Astrocyte (in vitro differentiated cells and primary cell): ENCODE data around the gene FAM83F. TPM values are rescaled to one million over a fixed set of nuclear protein-coding genes. Genes with fewer than 3 reads are reported as not detected.

ENCODE experiments used
- DNase-seq: peaks from one replicate; pipeline ENCODE4 v3.0.0-alpha.2; 2010; ENCODE audit warnings: low read depth
- FAIRE-seq: peaks from 2 replicates; lab custom pipeline; 2011; peaks lifted over from hg19 to GRCh38; lab: Jason Lieb, UNC
- H2AFZ ChIP-seq: 2 replicates; pipeline ENCODE4 v1.6.0; 2012; ENCODE audit warnings: low read depth, low read length, inconsistent platforms
- H3K27ac ChIP-seq: 2 replicates; pipeline ENCODE4 v1.5.1; 2011; ENCODE audit warnings: low read depth, low read length, inconsistent platforms
- H3K27me3 ChIP-seq: 2 replicates; pipeline ENCODE4 v1.6.0; 2011; ENCODE audit warnings: low read length, inconsistent platforms; ENCODE audit not compliant: insufficient read depth
- H3K36me3 ChIP-seq: 2 replicates; pipeline ENCODE4 v1.5.1; 2011; ENCODE audit warnings: low read length, inconsistent platforms; ENCODE audit not compliant: insufficient read depth
- H3K4me1 ChIP-seq: 2 replicates; pipeline ENCODE4 v1.5.1; 2011; ENCODE audit warnings: low read length, inconsistent platforms; ENCODE audit not compliant: insufficient read depth
- H3K4me2 ChIP-seq: 2 replicates; pipeline ENCODE4 v1.6.0; 2012; ENCODE audit warnings: low read length, inconsistent platforms
- H3K4me3 ChIP-seq: 2 replicates; pipeline ENCODE4 v1.5.1; 2011; ENCODE audit warnings: low read depth, mild to moderate bottlenecking, low read length, inconsistent platforms; ENCODE audit not compliant: insufficient read depth
- H3K79me2 ChIP-seq: 2 replicates; pipeline ENCODE4 v1.6.0; 2012; ENCODE audit warnings: mild to moderate bottlenecking, low read length, inconsistent platforms; ENCODE audit not compliant: insufficient read depth
- H3K9ac ChIP-seq: 2 replicates; pipeline ENCODE4 v1.6.0; 2012; ENCODE audit warnings: mild to moderate bottlenecking, low read length, inconsistent platforms
- H3K9me3 ChIP-seq: 2 replicates; pipeline ENCODE4 v1.5.1; 2012; ENCODE audit warnings: low read depth, mild to moderate bottlenecking, low read length, inconsistent platforms; ENCODE audit not compliant: insufficient read depth
- H4K20me1 ChIP-seq: 2 replicates; pipeline ENCODE4 v1.6.0; 2012; ENCODE audit warnings: low read length, inconsistent platforms; ENCODE audit not compliant: insufficient read depth
- H3K27ac Mint-ChIP-seq: one replicate; pipeline ENCODE4 v1.8.0; 2021; ENCODE audit warnings: mild to moderate bottlenecking, mixed read lengths; ENCODE audit not compliant: unreplicated experiment
- H3K27me3 Mint-ChIP-seq: one replicate; pipeline ENCODE4 v1.8.0; 2021; ENCODE audit warnings: low read depth, mixed read lengths; ENCODE audit not compliant: unreplicated experiment
- H3K36me3 Mint-ChIP-seq: one replicate; pipeline ENCODE4 v1.8.0; 2021; ENCODE audit warnings: low read depth, mixed read lengths; ENCODE audit not compliant: unreplicated experiment
- H3K4me1 Mint-ChIP-seq: one replicate; pipeline ENCODE4 v1.8.0; 2021; ENCODE audit warnings: low read depth, mixed read lengths; ENCODE audit not compliant: unreplicated experiment
- H3K4me3 Mint-ChIP-seq: one replicate; pipeline ENCODE4 v1.8.0; 2021; ENCODE audit warnings: mild to moderate bottlenecking, moderate library complexity, mixed read lengths; ENCODE audit not compliant: unreplicated experiment
- H3K9me3 Mint-ChIP-seq: one replicate; pipeline ENCODE4 v1.8.0; 2021; ENCODE audit warnings: mild to moderate bottlenecking, mixed read lengths; ENCODE audit not compliant: unreplicated experiment
- CTCF ChIP-seq: IDR thresholded peaks from 2 replicates; pipeline ENCODE4 v1.5.1; 2011; ENCODE audit warnings: low read depth, mild to moderate bottlenecking, inconsistent platforms, low read length, moderate library complexity; ENCODE audit not compliant: insufficient read depth
- EZH2 ChIP-seq: IDR thresholded peaks from 2 replicates; pipeline ENCODE4 v1.6.1; 2012; ENCODE audit warnings: mild to moderate bottlenecking, low read length, inconsistent platforms; ENCODE audit not compliant: insufficient read depth
- total RNA-seq: library from RNA; stranded (reverse); gene quantifications from 2 replicates; pipeline ENCODE4 v1.2.1, GENCODE V29; 2021

FAM83F gene
- total RNA-seq, 1 donor from 2014 or later = 0.79 TPM

- Mint-ChIP-seq H3K27me3 (peaks cover 53% of the 10 kb centered on the region), H3K36me3 (peaks cover 4% of the 10 kb centered on the region), H3K4me3 (no peak overlapping the region), H3K9me3 (no peaks in the 10 kb centered on the region), H3K27ac (no peak overlapping the region), H3K4me1 (peaks cover 3% of the 10 kb centered on the region)
- FAIRE-seq (no peak), DNase-seq (no peak)
- Histone ChIP-seq H4K20me1 (no peaks in the 10 kb centered on the region), H3K4me1 (no peaks in the 10 kb centered on the region), H3K9me3 (no peaks in the 10 kb centered on the region), H3K27me3 (peaks cover 27% of the 10 kb centered on the region), H3K36me3 (no peaks in the 10 kb centered on the region), H3K4me3 (no peak overlapping the region), H3K27ac (no peak overlapping the region), H3K4me2 (no peak overlapping the region), H2AFZ (no peak overlapping the region), H3K9ac (no peak overlapping the region), H3K79me2 (no peaks in the 10 kb centered on the region)
- TF ChIP-seq EZH2 = no peak
- TF ChIP-seq CTCF = no peak
Observed at GRCh38 chr22:39979458-39979857, 15.3 kb upstream of the FAM83F start.

- Histone ChIP-seq H3K4me1 (no peaks in the 10 kb centered on the region), H3K9ac (no peak overlapping the region), H2AFZ (no peak overlapping the region), H3K4me2 (no peak overlapping the region), H3K27me3 (peaks cover 27% of the 10 kb centered on the region), H3K79me2 (no peaks in the 10 kb centered on the region), H3K36me3 (no peaks in the 10 kb centered on the region), H3K4me3 (no peak overlapping the region), H3K27ac (no peak overlapping the region), H4K20me1 (no peaks in the 10 kb centered on the region), H3K9me3 (no peaks in the 10 kb centered on the region)
- no peak overlapping the region for H3K4me3 Mint-ChIP-seq
- no peaks in the 10 kb centered on the region for H3K9me3 Mint-ChIP-seq
- no peak overlapping the region for H3K27ac Mint-ChIP-seq
- H3K4me1 Mint-ChIP-seq = peaks cover 3% of the 10 kb centered on the region
- peaks cover 4% of the 10 kb centered on the region for H3K36me3 Mint-ChIP-seq
- FAIRE-seq (no peak), DNase-seq (no peak)
- no peak for TF ChIP-seq EZH2
- TF ChIP-seq CTCF = no peak
- peaks cover 52% of the 10 kb centered on the region for H3K27me3 Mint-ChIP-seq
Observed at GRCh38 chr22:39980596-39980995, 14.2 kb upstream of the FAM83F start.

- Histone ChIP-seq H3K4me2 (no peak overlapping the region), H3K9ac (no peak overlapping the region), H3K36me3 (no peaks in the 10 kb centered on the region), H3K4me1 (no peaks in the 10 kb centered on the region), H3K9me3 (no peaks in the 10 kb centered on the region), H3K27me3 (peaks cover 11% of the 10 kb centered on the region), H2AFZ (no peak overlapping the region), H3K79me2 (no peaks in the 10 kb centered on the region), H4K20me1 (no peaks in the 10 kb centered on the region), H3K4me3 (no peak overlapping the region), H3K27ac (no peak overlapping the region)
- peaks cover 50% of the 10 kb centered on the region for H3K27me3 Mint-ChIP-seq
- H3K36me3 Mint-ChIP-seq = peaks cover 2% of the 10 kb centered on the region
- H3K9me3 Mint-ChIP-seq = no peaks in the 10 kb centered on the region
- peaks cover 3% of the 10 kb centered on the region for H3K4me1 Mint-ChIP-seq
- TF ChIP-seq CTCF = no peak
- DNase-seq (no peak), FAIRE-seq (no peak)
- no peak overlapping the region for H3K27ac Mint-ChIP-seq
- no peak overlapping the region for H3K4me3 Mint-ChIP-seq
Observed at GRCh38 chr22:39983346-39983745, 11.4 kb upstream of the FAM83F start.
